HepG2 (cell line): ENCODE data around the gene MXRA8.

Experiments
- ELF3 ChIP-seq: IDR thresholded peaks from 2 replicates; pipeline ENCODE4 v1.6.1; 2016; ENCODE audit warnings: missing genetic modification reagents, missing compliant biosample characterization
- MAFK ChIP-seq, 2 experiments: IDR thresholded peaks in 1 of 2; conservative IDR thresholded peaks in 1 of 2; 2 replicates each; pipeline ENCODE4 v1.6.1; 2011; ENCODE audit warnings: improper control_type of control experiment in 2 of 2, low read length in 2 of 2
- SRSF1 ChIP-seq: fragments of 200-400 bp; formaldehyde crosslinking; optimal IDR thresholded peaks from 2 replicates; pipeline ENCODE3; 2017; ENCODE audit warnings: mild to moderate bottlenecking, low read depth, low read length, moderate library complexity
- ZNF24 ChIP-seq: fragments of 450-650 bp; IDR thresholded peaks from 2 replicates; pipeline ENCODE4 v1.6.1; 2017; ENCODE audit warnings: antibody characterized with exemption, mild to moderate bottlenecking
- ZSCAN31 ChIP-seq: sonication (generic); formaldehyde crosslinking; IDR thresholded peaks from 2 replicates; pipeline ENCODE4 v1.5.0; 2020; ENCODE audit warnings: low read depth, mild to moderate bottlenecking, missing genetic modification reagents

DNA sequence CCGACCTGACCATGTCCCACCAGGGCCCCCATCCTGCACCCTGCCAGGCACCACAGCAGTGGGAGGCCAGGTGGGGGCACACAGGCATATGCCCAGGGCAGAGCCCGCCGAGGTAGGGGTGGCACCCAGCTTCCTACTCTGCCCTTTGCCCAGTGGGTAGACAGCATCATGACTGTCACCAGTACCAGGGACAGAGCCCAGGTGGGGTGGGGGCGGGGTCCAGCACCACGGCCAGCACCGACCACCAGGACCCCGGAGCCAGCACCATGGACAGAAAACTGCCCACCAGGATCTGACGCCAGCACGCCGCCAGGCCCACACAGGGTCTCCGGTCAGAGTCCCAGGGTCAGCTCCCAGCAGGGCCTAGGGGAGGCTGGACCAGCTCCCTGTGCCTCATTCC lies 23.5 kb downstream of the MXRA8 start:
- TF ChIP-seq SRSF1 (no peak), ELF3 (CRISPR knock-in tag) (no peak), ZNF24 (no peak), ZSCAN31 (peak; percentile 73), MAFK (conservative IDR thresholded peaks at IDR 0.05 in 1 of 2, IDR thresholded peaks at IDR 0.05 in 1 of 2; ENCODE audit: low read length in 2 of 2) (no peak)
